ENCODE measurements around the gene DEAF1.

The DEAF1 gene

DNA sequence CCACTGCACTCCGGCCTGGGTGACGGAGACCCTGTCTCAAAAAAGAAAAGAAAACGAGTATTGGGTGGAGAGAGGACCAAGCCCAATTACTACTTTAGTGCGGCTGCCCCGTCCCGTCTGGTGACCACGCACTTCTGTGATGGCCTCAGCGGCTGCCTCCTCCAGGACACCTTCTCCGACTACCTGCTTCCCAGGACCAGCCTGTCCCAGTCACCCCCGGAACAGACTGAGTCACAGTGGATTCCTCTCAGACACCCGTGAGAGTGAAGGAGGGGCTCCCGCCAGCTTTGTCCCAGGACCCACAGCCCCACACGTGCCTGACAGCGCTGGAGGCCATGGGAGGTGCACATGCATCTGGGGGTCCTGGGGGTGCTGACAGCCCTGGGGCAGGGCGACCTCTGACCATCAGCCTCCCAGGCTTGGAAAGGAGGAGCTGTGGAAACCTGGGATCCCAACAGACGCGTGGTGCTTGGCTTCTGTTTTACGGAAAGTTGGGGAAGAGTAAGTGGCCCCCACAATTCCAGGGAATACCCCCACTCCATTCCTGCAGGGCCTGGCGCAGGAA lies 53.1 kb downstream of the DEAF1 start:
- no peak for DNase-seq

- no peak for DNase-seq
Measured at GRCh38 chr11:640021-640706, 54.9 kb downstream of the DEAF1 start.

DNA sequence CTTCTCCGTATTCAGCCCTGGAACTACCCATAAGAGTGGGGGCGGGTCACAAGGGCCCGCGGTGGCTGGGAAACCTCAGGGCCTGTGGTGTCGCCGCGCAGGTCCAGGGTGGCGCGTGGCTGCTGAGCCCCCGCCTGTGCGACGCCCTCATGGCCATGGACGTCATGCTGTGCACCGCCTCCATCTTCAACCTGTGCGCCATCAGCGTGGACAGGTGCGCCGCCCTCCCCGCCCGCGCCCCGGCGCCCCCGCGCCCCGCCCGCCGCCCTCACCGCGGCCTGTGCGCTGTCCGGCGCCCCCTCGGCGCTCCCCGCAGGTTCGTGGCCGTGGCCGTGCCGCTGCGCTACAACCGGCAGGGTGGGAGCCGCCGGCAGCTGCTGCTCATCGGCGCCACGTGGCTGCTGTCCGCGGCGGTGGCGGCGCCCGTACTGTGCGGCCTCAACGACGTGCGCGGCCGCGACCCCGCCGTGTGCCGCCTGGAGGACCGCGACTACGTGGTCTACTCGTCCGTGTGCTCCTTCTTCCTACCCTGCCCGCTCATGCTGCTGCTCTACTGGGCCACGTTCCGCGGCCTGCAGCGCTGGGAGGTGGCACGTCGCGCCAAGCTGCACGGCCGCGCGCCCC lies 55.6 kb downstream of the DEAF1 start:
- no peak for DNase-seq

- no peak for DNase-seq
Measured at GRCh38 chr11:638631-639331, 56.2 kb downstream of the DEAF1 start.

DNA sequence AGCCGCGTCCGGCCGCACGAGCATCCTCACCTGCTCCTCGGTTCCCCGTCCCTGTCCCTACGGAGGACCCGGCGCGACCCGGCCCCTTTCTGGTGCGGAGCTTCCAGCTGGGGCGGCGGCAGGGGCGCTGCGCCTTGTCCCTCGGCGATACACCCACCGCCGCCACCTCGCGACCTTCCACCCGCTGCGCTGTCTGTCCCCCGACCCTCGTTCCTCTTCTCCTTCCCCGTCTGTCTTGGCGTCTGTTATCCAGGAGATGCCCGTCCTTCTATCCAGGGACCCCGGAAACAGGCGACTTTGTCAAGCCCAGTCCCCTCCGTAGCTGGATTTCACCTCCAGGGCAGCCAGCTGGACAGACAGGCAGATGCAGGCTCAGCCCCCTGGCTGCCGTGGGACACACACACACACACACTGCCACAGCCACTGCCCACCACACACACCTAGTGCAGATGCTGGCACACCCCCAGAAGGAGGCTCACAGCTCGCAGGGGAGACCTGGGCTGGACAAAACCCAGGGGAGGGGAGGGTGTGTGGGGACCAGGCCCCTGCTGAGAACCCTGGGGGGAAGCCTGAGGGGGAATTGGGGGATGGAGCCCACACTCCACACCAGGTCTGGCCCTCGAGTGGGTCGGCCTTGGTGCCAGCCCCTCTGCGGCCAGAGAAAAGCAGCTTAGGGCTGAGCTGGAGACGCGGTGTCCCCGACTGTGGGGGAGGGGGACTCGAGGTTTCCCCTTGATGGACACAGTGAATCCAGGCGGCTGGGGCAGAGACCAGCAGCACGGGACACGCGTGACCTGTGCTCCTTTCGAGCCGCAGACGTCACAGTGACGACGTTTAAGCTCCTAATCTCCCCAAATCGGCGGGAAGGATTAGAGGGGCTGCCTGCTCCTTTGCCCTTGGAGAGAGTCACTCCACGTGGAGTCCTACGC lies 57.2 kb downstream of the DEAF1 start:
- DNase-seq: no peak

GRCh38 chr11:637333-637592 lies 57.8 kb downstream of the DEAF1 start:
- no peak for DNase-seq

GRCh38 chr11:636511-637332 lies 58.3 kb downstream of the DEAF1 start, which contains the start of gene DRD4:
Gene DRD4, plus strand, starts transcription at chr11:637269. Its CDS starts 36 bp downstream, at chr11:637305.
- DNase-seq: no peak

GRCh38 chr11:635945-636510 lies 59.0 kb downstream of the DEAF1 start:
- DNase-seq: no peak

GRCh38 chr11:630871-631270 lies 64.2 kb downstream of the DEAF1 start:
- DNase-seq: no peak

DNA sequence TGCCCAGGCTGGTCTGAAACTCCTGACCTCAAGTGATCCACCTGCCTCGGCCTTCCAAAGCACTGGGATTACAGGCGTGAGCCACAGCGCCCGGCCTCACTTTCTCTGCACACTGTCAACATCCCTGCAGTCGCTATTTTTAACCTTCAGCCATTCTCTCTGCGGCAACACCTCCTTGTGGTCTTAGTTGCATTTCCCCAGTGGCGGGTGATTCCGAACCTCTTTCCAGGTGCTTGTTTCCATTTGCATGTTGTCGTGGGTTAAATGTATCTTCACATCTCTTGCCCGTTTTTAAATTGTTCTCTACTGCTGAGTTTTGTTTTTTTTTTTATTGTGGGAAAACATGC lies 65.8 kb downstream of the DEAF1 start:
- no peak for DNase-seq

- DNase-seq: no peak
Measured at GRCh38 chr11:628056-628455, 67.0 kb downstream of the DEAF1 start.

DNA sequence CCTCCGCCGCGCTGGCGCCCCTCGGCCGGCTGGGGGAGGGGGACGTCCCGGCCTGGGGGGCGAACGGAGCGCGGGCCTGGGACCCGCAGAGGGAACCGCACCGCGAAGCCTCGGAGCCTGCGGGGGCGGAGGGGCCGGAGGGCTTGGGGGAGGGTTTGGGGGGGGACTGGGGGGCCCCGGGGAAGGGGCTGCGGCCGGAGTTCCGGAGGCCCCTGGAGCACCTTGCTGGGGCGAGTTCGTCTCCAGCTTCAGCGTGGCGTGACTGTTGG lies 67.8 kb downstream of the DEAF1 start:
- no peak for DNase-seq

- DNase-seq: no peak
Measured at GRCh38 chr11:626475-627307, 68.3 kb downstream of the DEAF1 start, which contains the start of gene SCT. Gene SCT, minus strand, starts transcription at chr11:627181. Its CDS starts 38 bp downstream, at chr11:627143.

- DNase-seq: no peak
Measured at GRCh38 chr11:625636-626268, 69.3 kb downstream of the DEAF1 start.

DNA sequence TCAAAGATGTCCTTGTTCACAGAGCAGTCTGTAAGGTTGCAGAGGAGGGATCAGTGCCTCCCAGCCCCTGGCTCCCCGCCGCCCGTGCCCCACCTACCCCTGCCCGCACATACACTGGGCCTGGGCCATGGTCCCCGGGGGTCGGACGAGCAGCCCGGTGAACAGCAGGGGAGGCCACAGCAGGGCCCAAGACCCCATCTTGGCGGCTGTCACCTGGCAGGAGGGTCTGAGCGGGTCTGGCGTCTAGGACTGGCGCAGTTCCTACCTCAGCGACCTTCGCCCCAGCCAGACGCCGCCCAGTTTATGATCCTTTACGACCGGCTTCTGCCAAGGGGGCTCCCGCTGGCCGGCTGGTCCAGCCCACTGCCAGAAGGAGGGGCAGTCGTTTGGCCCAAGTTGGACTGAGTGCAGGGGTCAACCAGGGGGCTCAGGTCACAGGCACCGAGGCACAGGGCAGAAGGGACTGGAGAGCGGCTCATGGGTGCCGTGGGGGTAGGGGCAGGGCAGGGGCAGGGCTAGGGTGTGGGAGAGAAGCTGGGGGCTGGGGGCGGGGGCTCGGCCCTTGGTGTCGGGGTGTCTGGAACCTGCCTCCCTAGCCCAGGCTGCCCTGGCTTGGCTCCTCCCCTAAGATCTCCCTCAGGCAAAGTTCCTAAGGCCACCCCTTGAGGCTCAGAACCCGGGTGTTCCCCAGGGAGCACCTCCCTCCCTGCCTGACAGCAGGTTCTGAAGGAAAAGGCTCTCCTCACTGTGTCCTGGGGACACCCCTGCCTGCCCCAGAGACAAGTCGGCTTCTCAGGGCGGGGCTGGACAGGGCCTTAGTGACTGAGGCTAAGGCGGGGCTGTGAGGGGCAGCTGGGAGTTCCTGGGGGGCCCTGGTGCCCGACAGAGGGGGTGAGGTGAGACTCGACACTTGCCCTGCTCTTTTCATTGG lies 70.1 kb downstream of the DEAF1 start, which contains the start of gene CDHR5:
Gene CDHR5 (minus strand): TSS at position 251 of the 931 bp plus-strand sequence. CDS start 53 bp downstream, at position 198.
- no peak for DNase-seq

DNA sequence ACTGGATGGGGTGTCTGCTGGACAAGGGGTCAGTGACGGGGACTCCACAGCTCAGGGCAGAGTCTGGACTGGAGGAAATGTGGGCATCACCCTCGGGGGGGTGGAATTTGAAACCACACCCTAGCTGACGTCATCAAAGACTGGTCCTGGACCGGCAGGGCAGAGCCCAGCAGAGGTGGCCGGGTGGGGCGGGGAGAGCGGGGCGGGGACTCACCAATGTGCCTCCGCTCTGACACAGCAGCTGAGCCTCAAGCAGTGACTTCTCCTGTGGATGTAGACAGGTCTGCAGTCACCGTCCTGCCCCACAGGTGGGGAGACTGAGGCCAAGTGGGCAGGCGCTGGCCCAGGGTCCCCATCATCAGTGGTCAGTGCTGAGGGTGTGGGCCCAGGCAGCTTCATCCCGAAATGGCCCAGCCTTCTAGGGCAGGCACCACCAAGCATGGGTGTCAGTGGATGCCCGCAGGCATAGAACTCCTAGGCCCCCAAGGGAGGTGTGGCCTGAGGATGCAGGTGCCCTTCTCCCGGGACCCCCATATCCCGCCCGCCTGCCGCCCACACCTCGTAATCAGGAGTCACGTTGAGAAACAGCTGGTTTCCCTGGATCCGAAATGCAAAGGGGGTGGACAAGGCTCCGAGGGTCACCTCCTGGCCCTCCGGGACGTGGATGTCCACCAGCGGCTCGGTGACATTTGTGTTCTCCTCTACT lies 70.9 kb downstream of the DEAF1 start:
- DNase-seq: no peak

DNA sequence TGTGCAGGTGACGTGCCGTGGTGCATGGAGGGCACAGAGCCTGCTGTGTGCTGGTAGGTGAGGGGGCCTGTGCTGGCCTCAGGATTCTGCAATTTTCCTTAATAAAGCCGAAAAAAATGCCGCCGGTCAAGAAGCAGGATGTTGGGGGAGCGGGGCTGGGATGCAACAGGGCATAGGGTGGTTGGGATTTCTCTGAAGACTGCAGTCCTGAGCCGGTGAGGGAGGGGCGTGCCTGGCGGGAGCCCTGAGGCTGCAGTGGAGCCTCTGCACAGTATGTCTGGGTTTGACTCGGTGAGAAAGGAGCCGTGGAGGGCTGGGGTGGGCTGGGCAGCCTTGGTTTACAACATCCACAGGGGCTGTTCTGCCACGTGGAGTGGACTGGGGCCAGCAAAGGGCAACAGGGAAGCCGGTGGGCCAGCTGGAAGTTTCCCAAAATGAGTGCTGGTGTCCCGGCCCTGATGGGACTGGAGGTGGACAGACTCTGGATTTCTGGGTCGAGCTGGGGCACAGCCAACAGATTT lies 71.6 kb downstream of the DEAF1 start:
- DNase-seq: no peak

- no peak for DNase-seq
Measured at GRCh38 chr11:621838-622237, 73.2 kb downstream of the DEAF1 start.

Measured in effector CD4-positive, alpha-beta T cell (primary cell).